K562 treated with DMSO at 1 percent for 48 hours (cell line): ENCODE data around the gene TMPRSS9. TPM values are rescaled to one million over a fixed set of nuclear protein-coding genes. Genes with fewer than 3 reads are reported as not detected.

Experiments
- total RNA-seq: library from RNA; unstranded; fragments of 300-600 nt; gene quantifications from 2 replicates; pipeline ENCODE4 v1.2.3, GENCODE V29; 2022; ENCODE audit warnings: low replicate concordance; ENCODE audit errors: extremely low read depth

TMPRSS9 gene
- total RNA-seq: not detected in 2 replicates

GRCh38 chr19:2359992-2360685 is at the start of gene TMPRSS9:
TSS of gene TMPRSS9 (plus strand) at chr19:2360265. CDS start at chr19:2389786, 29,521 bp downstream.

GRCh38 chr19:2328401-2329148 is 31.5 kb upstream of the TMPRSS9 start, which contains the start of the genes LSM7 and SPPL2B:
TSS of gene LSM7 (minus strand) at chr19:2328586. CDS start at chr19:2328566, 20 bp downstream.
TSS of gene SPPL2B (plus strand) at chr19:2328684. CDS start at chr19:2328710, 26 bp downstream.

GRCh38 chr19:2427429-2428320 is 67.6 kb downstream of the TMPRSS9 start, which contains the start of gene TIMM13:
TSS of gene TIMM13 (minus strand) at chr19:2427586. CDS start at chr19:2427533, 53 bp downstream.

Other genes with a start within 250 kb of the TMPRSS9 start
- gene AP3D1, start 208.7 kb upstream of the TMPRSS9 start, total RNA-seq: 532 TPM in 1 of 2 replicates, not detected in the other
- gene DOT1L, start 196.3 kb upstream of the TMPRSS9 start, total RNA-seq: not detected in 2 replicates
- 447 TPM in 1 of 2 replicates, not detected in the other for gene PLEKHJ1, start 123.9 kb upstream of the TMPRSS9 start, total RNA-seq
- not detected in 2 replicates for gene SF3A2, start 123.4 kb upstream of the TMPRSS9 start, total RNA-seq
- gene AMH, start 110.9 kb upstream of the TMPRSS9 start, total RNA-seq: 225 TPM in 1 of 2 replicates, not detected in the other
- not detected in 2 replicates for gene JSRP1, start 103.8 kb upstream of the TMPRSS9 start, total RNA-seq
- gene PEAK3, start 78.1 kb upstream of the TMPRSS9 start, total RNA-seq: not detected in 2 replicates
- gene LINGO3, start 52.1 kb upstream of the TMPRSS9 start, total RNA-seq: not detected in 2 replicates
- gene LSM7, start 31.7 kb upstream of the TMPRSS9 start, total RNA-seq: not detected in 2 replicates
- not detected in 2 replicates for gene SPPL2B, start 31.6 kb upstream of the TMPRSS9 start, total RNA-seq
- not detected in 2 replicates for gene TIMM13, start 67.3 kb downstream of the TMPRSS9 start, total RNA-seq
- not detected in 2 replicates for gene LMNB2, start 96.7 kb downstream of the TMPRSS9 start, total RNA-seq
- not detected in 2 replicates for gene GADD45B, start 115.9 kb downstream of the TMPRSS9 start, total RNA-seq